Measurements from ENCODE around the gene TMEM81. TPM values are rescaled to one million over a fixed set of nuclear protein-coding genes. Genes with fewer than 3 reads are reported as not detected.

TMEM81 gene
- total RNA-seq, 4 donors from 2014 or later, result 1.6 to 4.5 (median 2.9) TPM

- 68 to 75% methylated on average over 4 of the region's 7 CpGs for WGBS, 2 donors (ENCODE audit: low coverage in 1 of 2)
- Histone ChIP-seq H3K36me3 (no peaks in the 10 kb centered on the region), H3K27ac (no peak overlapping the region), H3K27me3 (no peaks in the 10 kb centered on the region), H3K4me1 (peaks cover 14 to 24% (median 15%) of the 10 kb centered on the region in 3 donors), H3K9me3 (no peaks in the 10 kb centered on the region), H3K4me3 (no peak overlapping the region)
- no peak for ATAC-seq
- TF ChIP-seq EP300 (IDR thresholded peaks at IDR 0.05) (no peak), POLR2A (IDR thresholded peaks at IDR 0.05) (no peak), POLR2AphosphoS5 (IDR thresholded peaks at IDR 0.05) (no peak)
- TF ChIP-seq, protein P1, sequence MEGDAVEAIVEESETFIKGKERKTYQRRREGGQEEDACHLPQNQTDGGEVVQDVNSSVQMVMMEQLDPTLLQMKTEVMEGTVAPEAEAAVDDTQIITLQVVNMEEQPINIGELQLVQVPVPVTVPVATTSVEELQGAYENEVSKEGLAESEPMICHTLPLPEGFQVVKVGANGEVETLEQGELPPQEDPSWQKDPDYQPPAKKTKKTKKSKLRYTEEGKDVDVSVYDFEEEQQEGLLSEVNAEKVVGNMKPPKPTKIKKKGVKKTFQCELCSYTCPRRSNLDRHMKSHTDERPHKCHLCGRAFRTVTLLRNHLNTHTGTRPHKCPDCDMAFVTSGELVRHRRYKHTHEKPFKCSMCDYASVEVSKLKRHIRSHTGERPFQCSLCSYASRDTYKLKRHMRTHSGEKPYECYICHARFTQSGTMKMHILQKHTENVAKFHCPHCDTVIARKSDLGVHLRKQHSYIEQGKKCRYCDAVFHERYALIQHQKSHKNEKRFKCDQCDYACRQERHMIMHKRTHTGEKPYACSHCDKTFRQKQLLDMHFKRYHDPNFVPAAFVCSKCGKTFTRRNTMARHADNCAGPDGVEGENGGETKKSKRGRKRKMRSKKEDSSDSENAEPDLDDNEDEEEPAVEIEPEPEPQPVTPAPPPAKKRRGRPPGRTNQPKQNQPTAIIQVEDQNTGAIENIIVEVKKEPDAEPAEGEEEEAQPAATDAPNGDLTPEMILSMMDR (IDR thresholded peaks at IDR 0.05), result no peak
Measured at GRCh38 chr1:205124726-205125125, 40.5 kb upstream of the TMEM81 start.

- 26 to 36% methylated on average over 9 of the region's 9 CpGs for WGBS, 2 donors (ENCODE audit: low coverage in 1 of 2)
- Histone ChIP-seq H3K36me3 (peaks cover 0 to 11% of the 10 kb centered on the region in 2 donors), H3K9me3 (no peaks in the 10 kb centered on the region), H3K27me3 (no peaks in the 10 kb centered on the region), H3K27ac (peak overlapping the region; percentile 51 to 90 (median 88)), H3K4me1 (peaks cover 15 to 33% (median 15%) of the 10 kb centered on the region in 3 donors), H3K4me3 (peak overlapping the region; percentile 59 to 65)
- ATAC-seq, result no peak
- no peak for TF ChIP-seq POLR2AphosphoS5 (IDR thresholded peaks at IDR 0.05)
- TF ChIP-seq, protein P1 (IDR thresholded peaks at IDR 0.05), result peak in 1 of 4 experiments; percentile 1
Measured at GRCh38 chr1:205122489-205122882, 38.2 kb upstream of the TMEM81 start.

- Histone ChIP-seq H3K27me3 (no peaks in the 10 kb centered on the region), H3K36me3 (peaks cover 0 to 17% of the 10 kb centered on the region in 2 donors), H3K4me3 (peak within 1 kb of the TSS; percentile 59 to 65), H3K4me1 (peaks cover 15 to 33% (median 15%) of the 10 kb centered on the region in 3 donors), H3K9me3 (no peaks in the 10 kb centered on the region), H3K27ac (peak within 1 kb of the TSS; percentile 51 to 90 (median 88))
- TF ChIP-seq POLR2A (IDR thresholded peaks at IDR 0.05) (peak; percentile 79 to 81), POLR2AphosphoS5 (IDR thresholded peaks at IDR 0.05) (peak; percentile 84), EP300 (IDR thresholded peaks at IDR 0.05) (no peak)
- TF ChIP-seq, protein P1 (IDR thresholded peaks at IDR 0.05), result peak; percentile 48 to 85 (median 72)
- peak; percentile 99 for ATAC-seq
- 0 to 2% methylated on average over 3 to 34 of the region's 46 CpGs for WGBS, 2 donors (ENCODE audit: low coverage in 1 of 2)
Measured at GRCh38 chr1:205121660-205122488, 37.6 kb upstream of the TMEM81 start, which contains the start of gene RBBP5. TSS of gene RBBP5 (minus strand) at chr1:205121978. CDS start at chr1:205121873, 105 bp downstream.

DNA sequence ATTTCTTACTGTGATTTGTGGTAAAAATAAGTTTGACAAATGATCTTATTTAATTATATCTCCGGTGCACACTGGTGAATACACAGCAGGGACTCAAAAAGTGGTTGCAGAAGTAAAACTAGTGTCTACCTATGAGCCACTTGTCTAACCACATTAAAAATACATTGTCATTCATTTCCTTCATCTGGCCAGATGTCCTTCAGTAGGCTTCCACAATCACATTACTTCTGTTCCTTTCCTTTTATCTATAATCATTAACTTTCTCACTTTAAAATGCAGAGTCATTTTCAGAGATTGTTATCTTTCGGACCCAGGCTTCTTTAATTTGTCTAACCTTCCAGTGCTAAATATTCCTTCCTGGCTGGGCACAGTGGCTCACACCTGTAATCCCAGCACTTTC is 34.5 kb upstream of the TMEM81 start:
- peaks cover 4 to 44% of the 10 kb centered on the region in 2 donors for H3K36me3 ChIP-seq
- H3K9me3 ChIP-seq, result no peaks in the 10 kb centered on the region
- TF ChIP-seq, protein P1 (IDR thresholded peaks at IDR 0.05), result no peak
- no peak for TF ChIP-seq POLR2A (IDR thresholded peaks at IDR 0.05)
- no peak for TF ChIP-seq EP300 (IDR thresholded peaks at IDR 0.05)
- TF ChIP-seq POLR2AphosphoS5 (IDR thresholded peaks at IDR 0.05), result no peak
- H3K27me3 ChIP-seq, result no peaks in the 10 kb centered on the region
- no peak for ATAC-seq
- WGBS, 2 donors (ENCODE audit: low coverage in 1 of 2), result 90% methylated on average over 2 of the region's 2 CpGs
- H3K4me3 ChIP-seq, result no peak overlapping the region
- H3K27ac ChIP-seq, result no peak overlapping the region
- H3K4me1 ChIP-seq, result peaks cover 15 to 36% (median 15%) of the 10 kb centered on the region in 3 donors

DNA sequence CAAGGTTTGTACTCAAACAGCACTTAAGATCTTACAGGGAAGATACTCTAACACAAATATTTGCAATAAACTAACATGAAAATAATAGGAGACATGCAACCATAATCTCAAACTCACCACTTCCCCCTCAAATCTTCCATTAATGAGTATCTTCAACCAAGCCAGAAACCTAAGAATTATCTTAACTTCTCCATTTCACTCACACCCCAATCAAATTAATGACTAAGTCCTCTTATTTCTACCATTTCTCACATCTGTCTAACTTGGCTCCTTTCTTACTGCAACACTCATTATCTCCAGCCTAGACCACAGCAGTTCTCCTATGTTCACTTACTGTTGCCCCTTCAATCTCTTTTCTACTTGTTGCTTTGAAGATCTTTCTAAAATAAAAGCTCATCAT is 27.1 kb upstream of the TMEM81 start:
- no peak overlapping the region for H3K27ac ChIP-seq
- TF ChIP-seq, protein P1 (IDR thresholded peaks at IDR 0.05), result no peak
- TF ChIP-seq POLR2AphosphoS5 (IDR thresholded peaks at IDR 0.05) (no peak), EP300 (IDR thresholded peaks at IDR 0.05) (no peak), POLR2A (IDR thresholded peaks at IDR 0.05) (no peak)
- H3K4me1 ChIP-seq, result no peaks in the 10 kb centered on the region
- peaks cover 4 to 94% of the 10 kb centered on the region in 2 donors for H3K36me3 ChIP-seq
- no peak overlapping the region for H3K4me3 ChIP-seq
- ATAC-seq, result no peak
- H3K27me3 ChIP-seq, result no peaks in the 10 kb centered on the region
- H3K9me3 ChIP-seq, result no peaks in the 10 kb centered on the region

All from gastroesophageal sphincter (tissue), 4 donors.